Fibroblast of lung (primary cell): ENCODE measurements around the gene TNFRSF19.

Experiments used
- EZH2 ChIP-seq: IDR thresholded peaks from 2 replicates; pipeline ENCODE4 v1.5.1; 2012; ENCODE audit warnings: low read length, control low read depth, mild to moderate bottlenecking; ENCODE audit errors: missing control alignments
- TF ChIP-seq, protein P1 (sequence below), 2 donors: IDR thresholded peaks in 1 of 2; conservative IDR thresholded peaks in 1 of 2; 1 replicate in 1 of 2; 2 replicates in 1 of 2; pipeline ENCODE4 v1.5.1; 2011 to 2012; ENCODE audit warnings: low read length in 2 of 2, control low read depth in 1 of 2, inconsistent platforms in 1 of 2, low read depth in 1 of 2, mild to moderate bottlenecking in 1 of 2

DNA sequence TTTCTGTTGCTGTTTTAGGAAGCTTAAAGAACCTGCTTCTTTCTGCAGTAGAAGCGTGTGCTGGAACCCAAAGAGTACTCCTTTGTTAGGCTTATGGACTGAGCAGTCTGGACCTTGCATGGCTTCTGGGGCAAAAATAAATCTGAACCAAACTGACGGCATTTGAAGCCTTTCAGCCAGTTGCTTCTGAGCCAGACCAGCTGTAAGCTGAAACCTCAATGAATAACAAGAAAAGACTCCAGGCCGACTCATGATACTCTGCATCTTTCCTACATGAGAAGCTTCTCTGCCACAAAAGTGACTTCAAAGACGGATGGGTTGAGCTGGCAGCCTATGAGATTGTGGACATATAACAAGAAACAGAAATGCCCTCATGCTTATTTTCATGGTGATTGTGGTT lies 103.1 kb downstream of the TNFRSF19 start:
- TF ChIP-seq, protein P1, sequence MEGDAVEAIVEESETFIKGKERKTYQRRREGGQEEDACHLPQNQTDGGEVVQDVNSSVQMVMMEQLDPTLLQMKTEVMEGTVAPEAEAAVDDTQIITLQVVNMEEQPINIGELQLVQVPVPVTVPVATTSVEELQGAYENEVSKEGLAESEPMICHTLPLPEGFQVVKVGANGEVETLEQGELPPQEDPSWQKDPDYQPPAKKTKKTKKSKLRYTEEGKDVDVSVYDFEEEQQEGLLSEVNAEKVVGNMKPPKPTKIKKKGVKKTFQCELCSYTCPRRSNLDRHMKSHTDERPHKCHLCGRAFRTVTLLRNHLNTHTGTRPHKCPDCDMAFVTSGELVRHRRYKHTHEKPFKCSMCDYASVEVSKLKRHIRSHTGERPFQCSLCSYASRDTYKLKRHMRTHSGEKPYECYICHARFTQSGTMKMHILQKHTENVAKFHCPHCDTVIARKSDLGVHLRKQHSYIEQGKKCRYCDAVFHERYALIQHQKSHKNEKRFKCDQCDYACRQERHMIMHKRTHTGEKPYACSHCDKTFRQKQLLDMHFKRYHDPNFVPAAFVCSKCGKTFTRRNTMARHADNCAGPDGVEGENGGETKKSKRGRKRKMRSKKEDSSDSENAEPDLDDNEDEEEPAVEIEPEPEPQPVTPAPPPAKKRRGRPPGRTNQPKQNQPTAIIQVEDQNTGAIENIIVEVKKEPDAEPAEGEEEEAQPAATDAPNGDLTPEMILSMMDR (conservative IDR thresholded peaks at IDR 0.05 in 1 of 2, IDR thresholded peaks at IDR 0.05 in 1 of 2; ENCODE audit: low read depth in 1 of 2, low read length in 2 of 2): no peak
- no peak for TF ChIP-seq EZH2
